Measurements from ENCODE around the gene ZCCHC24.

The ZCCHC24 gene

GRCh38 chr10:79361726-79362397, 83.6 kb downstream of the ZCCHC24 start:
- DNase-seq (ENCODE audit: low read depth, low spot score) = no peak

- DNase-seq (ENCODE audit: low read depth, low spot score) = no peak
Measured at GRCh38 chr10:79360499-79361342, 84.7 kb downstream of the ZCCHC24 start.

GRCh38 chr10:79359816-79360498, 85.5 kb downstream of the ZCCHC24 start:
- DNase-seq (ENCODE audit: low read depth, low spot score) = no peak

- DNase-seq (ENCODE audit: low read depth, low spot score) = no peak
Measured at GRCh38 chr10:79358811-79359210, 86.6 kb downstream of the ZCCHC24 start.

GRCh38 chr10:79357180-79357579, 88.2 kb downstream of the ZCCHC24 start:
- no peak for DNase-seq (ENCODE audit: low read depth, low spot score)

GRCh38 chr10:79356104-79356503, 89.3 kb downstream of the ZCCHC24 start:
- no peak for DNase-seq (ENCODE audit: low read depth, low spot score)

- no peak for DNase-seq (ENCODE audit: low read depth, low spot score)
Measured at GRCh38 chr10:79355420-79356017, 89.9 kb downstream of the ZCCHC24 start.

- no peak for DNase-seq (ENCODE audit: low read depth, low spot score)
Measured at GRCh38 chr10:79354615-79355014, 90.8 kb downstream of the ZCCHC24 start.

GRCh38 chr10:79354141-79354540, 91.3 kb downstream of the ZCCHC24 start:
- DNase-seq (ENCODE audit: low read depth, low spot score) = no peak

GRCh38 chr10:79353726-79354125, 91.7 kb downstream of the ZCCHC24 start:
- no peak for DNase-seq (ENCODE audit: low read depth, low spot score)

- DNase-seq (ENCODE audit: low read depth, low spot score) = no peak
Measured at GRCh38 chr10:79353000-79353406, 92.4 kb downstream of the ZCCHC24 start.

GRCh38 chr10:79352035-79352877, 93.2 kb downstream of the ZCCHC24 start:
- no peak for DNase-seq (ENCODE audit: low read depth, low spot score)

- no peak for DNase-seq (ENCODE audit: low read depth, low spot score)
Measured at GRCh38 chr10:79351332-79351731, 94.1 kb downstream of the ZCCHC24 start.

GRCh38 chr10:79350407-79351154, 94.8 kb downstream of the ZCCHC24 start:
- no peak for DNase-seq (ENCODE audit: low read depth, low spot score)

GRCh38 chr10:79349766-79350406, 95.5 kb downstream of the ZCCHC24 start:
- no peak for DNase-seq (ENCODE audit: low read depth, low spot score)

- no peak for DNase-seq (ENCODE audit: low read depth, low spot score)
Measured at GRCh38 chr10:79349072-79349491, 96.3 kb downstream of the ZCCHC24 start.

- DNase-seq (ENCODE audit: low read depth, low spot score) = no peak
Measured at GRCh38 chr10:79348640-79348988, 96.8 kb downstream of the ZCCHC24 start.

- peak; percentile 58 for DNase-seq (ENCODE audit: low read depth, low spot score)
Measured at GRCh38 chr10:79347894-79348639, 97.4 kb downstream of the ZCCHC24 start.

- DNase-seq (ENCODE audit: low read depth, low spot score) = peak; percentile 92
Measured at GRCh38 chr10:79347226-79347893, 98.1 kb downstream of the ZCCHC24 start, which contains the start of gene PPIF. Gene PPIF (plus strand): TSS chr10:79347469. CDS start chr10:79347549, 80 bp downstream.

All from ELF-1 (cell line).